Left kidney (tissue), 2 donors: ENCODE data around the gene XPNPEP2. TPM values are rescaled to one million over a fixed set of nuclear protein-coding genes. Genes with fewer than 3 reads are reported as not detected.
"Not testable (repeated sequence)": the region's sequence is repeated elsewhere in the genome, so short reads cannot be mapped to it uniquely, and the experiment has no call there.

Experiments
- DNase-seq: peaks from one replicate; pipeline ENCODE4 v3.0.0-alpha.2; 2013
- polyA plus RNA-seq: library from polyadenylated mRNA; unstranded; fragments of 120-200 nt; gene quantifications from one replicate; pipeline ENCODE4 v1.2.1, GENCODE V29; 2013; ENCODE audit not compliant: insufficient read length

Gene XPNPEP2
- polyA plus RNA-seq, 1 donor: 81.5 TPM

DNA sequence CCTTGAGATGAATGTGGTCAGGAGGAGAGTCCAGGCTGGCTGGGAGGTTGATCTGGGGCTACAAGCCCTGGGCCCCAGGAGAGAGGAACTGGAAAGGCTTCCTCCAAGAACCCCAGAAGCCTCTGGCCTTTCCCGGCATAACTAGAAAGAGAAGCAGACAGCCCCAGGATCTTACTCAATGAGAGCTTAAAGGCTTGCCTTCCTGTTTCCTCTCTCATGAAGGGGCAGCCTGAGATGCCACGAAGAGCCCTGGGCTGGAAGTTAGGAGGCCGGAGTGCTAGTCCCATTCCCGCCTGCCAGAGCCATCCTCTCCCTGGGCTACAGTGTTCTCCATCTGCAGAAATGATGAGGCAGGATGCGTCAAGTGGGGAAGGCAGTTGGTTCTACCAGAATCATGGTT, 20.1 kb upstream of the XPNPEP2 start:
- no peak for DNase-seq

DNA sequence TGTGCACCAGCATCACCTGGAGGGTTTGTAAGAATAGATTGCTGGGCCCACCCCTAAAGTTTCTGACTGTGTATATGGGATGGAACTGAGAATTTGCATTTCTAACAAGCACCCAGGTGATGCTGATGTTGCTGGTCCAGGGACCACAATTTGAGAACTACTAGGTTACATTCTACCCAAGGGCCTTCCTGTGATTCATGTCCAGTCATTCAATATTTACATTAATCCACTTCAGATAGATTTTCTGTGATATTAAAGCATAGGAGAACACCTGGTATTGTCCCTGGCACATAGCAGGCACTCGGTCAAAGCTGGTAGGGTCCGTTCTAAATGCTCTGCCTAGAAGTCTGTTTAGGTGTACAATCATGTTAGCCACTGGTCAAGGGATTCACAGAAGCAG, 19.5 kb upstream of the XPNPEP2 start:
- DNase-seq: no peak

DNA sequence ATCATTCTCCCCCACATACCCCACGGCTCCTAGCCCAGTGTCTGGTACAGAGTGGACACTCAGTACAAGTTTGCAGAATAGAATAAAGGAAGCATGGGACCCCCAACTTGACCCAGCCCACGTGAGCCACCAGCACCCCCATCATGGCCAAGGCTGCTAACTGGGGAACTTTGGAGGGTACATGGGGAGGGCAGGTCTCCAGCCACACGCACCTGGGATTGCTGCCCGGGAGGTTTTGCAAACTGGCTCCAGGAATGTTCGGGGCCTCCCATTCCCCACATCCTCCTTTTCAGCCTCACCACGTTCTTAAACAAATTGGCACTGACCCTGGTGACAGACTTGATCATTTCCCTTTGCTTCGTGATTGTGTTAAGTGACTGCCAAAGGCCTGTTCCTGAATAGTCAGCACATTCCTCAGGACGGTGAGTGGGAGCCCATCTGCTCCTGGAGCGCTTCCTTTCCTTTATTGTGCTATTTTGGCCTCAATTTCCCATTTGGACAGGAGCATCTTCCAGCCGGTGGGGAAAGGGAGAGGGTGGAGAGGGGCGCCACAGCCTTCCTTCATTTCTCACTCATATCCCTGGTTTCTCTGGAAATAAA, 18.7 kb upstream of the XPNPEP2 start:
- no peak for DNase-seq

DNA sequence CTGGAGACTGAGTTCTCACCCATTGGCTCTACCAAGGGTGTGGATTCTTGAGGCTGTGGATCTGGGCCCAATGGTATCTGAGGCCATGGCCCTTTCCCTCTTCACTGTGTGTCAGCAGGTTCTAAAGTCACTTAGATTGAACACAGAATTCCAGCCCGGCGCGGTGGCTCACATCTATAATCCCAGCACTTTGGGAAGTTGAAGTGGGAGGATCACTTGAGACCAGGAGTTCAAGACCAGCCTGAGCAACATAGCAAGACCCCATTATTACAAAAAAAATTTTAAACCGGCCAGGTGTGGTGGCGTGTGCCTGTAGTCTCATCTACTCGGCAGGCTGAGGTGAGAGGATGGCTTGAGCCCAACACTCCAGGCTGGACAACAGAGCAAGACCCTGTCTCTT, 18.0 kb upstream of the XPNPEP2 start:
- no peak for DNase-seq

DNA sequence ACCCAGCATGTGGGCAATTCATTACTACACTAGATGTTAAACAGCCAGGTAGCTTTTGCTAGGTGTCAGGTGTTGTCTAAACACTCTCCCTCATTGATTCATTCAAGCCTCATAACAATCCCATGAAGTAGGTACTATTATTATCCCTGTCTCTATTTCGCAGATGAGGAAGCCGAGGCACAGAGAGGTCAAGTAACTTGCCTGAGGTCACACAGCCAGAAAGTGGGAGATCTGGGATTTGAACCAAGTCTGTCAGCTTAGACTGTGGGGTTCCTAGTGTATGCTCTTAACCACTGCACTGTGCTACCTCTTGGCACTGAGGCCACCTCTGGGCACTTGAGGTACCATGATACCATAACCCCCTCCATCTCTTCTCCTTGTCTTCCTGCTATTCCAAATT, 17.4 kb upstream of the XPNPEP2 start:
- DNase-seq: no peak

DNA sequence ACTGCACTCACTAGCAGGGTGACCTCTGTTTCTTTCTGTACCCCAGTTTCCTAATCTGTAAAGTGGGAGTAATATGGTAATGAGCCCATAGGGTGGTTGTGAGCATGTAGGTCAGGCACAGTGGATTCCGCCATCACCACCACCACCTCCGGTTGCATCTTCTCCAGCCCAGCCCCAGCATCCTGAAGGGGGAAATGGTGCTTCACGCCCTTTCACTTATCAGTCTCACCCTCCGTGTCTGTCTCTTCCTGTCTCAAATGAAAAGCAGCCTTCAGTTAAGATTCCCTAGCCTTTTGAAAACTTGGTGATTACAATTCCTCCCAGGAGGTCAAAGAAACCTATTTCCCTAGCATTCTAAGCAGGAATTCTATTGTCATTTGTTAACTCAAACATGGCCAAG, 16.9 kb upstream of the XPNPEP2 start:
- DNase-seq: no peak

DNA sequence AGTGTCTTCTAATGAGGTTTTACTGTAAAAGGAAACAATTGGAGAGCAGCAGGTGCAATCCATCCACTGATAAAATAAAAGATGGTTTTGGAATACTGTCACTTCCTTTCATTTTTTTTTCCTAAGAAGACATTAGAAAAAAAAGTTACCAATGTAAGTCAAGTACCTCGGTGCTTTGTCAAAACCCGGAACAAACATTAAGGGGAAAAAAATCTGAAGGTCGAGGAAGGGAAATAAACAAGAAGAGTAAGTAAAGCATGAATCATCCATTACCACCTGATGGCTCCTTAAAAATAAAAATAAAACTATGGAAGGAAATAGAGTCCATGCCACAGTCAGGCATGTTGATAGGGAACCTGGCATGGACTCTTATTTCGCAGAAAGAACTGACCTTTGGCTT, 15.3 kb upstream of the XPNPEP2 start:
- no peak for DNase-seq

DNA sequence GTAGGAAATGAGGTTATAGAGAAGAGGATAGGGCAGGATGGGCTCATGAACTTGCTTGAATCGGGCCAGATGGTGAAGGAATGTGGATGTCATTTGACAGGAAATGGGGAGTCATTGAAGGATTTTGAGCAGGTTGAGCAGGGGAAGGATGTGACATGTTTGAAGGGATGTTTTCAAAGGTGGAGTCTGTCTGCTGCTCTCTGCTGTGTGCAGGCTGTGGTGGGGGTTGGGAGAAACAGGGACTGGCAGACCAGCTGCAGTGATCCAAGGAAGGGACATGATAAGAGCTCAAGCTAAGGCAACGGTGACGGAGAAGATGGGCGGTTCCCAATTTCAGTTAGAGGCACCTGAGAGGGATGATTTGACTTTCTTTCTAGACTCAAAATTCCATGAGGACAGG, 14.0 kb upstream of the XPNPEP2 start:
- DNase-seq: no peak

DNA sequence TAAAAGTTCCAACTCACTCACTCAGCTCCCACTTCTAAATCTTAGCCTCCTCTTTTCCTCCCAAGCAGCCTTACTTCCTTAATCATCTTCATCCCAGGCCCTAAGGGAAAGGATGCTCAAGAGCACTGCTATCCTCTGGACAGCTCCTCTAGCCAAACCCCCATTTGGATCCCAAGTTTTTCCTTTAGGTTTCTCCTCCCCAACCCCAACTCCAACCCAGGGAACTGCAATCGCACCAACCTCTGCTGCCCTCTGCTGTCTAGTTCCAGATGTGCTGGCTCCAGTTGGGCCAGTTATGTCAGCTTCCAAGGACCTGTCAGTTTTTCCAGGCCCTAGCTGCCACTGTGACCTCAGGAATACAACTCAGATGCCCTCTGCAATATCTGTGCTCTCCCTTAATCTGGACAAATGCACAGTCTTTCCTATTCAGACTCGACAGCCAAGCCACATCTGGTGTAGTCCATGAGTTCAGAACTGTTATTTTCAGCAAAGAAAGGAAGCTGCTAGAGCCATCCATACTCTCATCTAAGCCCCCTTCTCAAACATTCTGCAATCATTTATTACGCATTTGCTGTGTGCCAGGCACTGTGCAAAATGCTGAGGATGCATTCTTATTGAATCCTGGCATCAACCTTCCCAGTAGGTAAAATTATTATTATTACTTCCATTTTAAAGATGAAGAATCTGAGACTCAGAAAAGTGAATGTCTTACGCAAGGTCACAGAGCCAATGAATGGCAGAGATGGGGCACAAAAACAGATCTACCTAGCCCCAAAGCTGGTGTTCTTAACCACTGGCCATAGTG, 12.3 kb upstream of the XPNPEP2 start:
- peak; percentile 34 for DNase-seq

DNA sequence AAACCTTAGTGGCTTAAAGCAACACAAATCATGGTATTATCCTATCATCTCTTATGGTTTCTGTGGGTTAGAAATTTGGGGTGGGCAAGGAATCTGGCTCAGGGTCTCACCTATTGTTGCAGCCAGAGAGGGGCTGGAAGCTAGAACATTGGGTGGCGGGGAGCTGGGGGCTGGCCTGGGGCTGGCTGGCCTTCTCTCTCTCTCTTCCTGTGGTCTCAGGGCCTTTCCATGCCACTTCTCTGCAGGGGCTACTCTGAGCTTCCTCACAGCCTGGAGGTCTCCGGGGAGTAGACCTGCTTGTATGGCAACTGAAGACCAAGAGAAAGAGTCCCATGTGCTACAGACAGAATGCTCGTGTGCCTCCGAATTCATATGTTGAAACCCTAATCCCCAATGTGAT, 10.7 kb upstream of the XPNPEP2 start:
- no peak for DNase-seq

DNA sequence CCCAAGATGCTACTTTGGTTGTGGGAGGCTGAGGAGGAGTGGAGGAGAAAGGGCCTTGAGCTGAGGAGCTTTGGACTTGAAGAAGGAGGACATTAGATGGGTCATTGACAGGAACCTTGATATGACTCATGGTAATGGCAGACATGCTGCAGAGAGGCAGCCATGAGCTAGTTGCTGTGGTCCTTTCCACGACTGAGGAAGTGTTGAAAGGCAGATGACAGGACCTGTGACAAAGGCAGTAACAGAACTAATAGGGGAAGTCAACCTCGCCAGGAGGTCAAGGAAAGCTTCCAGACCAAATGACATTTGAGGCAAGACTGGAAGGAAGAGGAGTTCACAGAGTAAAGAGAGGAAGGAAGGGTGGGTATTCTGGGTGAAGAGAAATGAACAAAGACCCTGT, 7.6 kb upstream of the XPNPEP2 start:
- no peak for DNase-seq

DNA sequence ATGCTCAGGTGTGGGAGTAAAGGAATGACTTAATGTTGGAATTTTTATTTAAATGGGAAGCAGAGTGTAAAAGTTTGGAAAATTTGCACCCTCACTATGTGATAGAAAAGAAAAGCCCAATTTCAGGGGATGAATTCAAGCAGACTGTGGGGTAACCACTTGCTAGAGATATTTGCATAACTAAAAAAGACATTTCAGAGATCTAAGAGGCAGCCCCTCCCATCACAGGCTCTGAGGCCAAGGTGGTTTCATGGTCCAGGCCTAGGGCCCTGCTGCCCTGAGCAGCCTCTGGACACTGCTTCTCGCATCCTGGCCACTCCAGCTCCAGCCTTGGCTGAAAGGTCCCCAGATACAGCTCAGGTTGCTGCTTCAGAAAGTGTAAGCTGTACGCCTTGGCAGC, 5.9 kb upstream of the XPNPEP2 start:
- DNase-seq: no peak

DNA sequence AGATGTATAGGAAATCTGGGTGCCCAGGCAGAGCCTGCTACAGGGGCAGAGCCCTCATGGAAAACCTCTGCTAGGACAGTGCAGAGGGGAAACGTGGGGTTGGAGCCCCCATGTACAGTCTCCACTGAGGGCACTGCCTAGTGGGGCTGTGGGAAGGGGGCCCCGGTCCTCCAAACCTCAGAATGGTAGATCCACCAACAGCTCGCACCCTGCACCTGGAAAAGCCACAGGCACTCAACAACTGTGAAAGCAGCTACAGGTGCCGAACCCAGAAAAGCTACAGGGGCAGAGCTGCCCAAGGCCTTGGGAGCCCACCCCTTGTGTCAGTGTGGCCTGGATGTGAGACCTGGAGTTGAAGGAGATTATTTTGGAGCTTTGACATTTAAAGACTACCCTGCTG, 5.4 kb upstream of the XPNPEP2 start:
- no peak for DNase-seq

DNA sequence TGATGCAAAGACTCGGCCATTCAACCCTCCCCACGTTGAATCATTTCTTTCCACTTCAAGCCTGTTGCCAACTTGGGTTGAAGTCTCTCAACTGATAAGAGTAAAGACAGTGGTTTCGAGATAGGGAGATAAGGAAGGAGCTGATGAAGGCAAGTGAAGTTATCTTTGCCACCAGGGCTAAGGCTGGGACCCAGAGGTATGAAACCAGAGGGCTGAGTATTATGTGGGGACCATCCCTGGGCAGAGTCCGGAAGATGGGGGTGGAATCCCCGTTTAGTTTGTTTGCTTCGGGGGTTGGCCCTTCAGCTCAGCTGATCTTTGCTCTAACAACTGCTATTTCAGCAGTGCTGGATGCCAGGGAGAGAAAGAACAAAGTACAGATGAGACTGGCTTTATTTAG, 2.3 kb upstream of the XPNPEP2 start:
- DNase-seq: no peak

DNA sequence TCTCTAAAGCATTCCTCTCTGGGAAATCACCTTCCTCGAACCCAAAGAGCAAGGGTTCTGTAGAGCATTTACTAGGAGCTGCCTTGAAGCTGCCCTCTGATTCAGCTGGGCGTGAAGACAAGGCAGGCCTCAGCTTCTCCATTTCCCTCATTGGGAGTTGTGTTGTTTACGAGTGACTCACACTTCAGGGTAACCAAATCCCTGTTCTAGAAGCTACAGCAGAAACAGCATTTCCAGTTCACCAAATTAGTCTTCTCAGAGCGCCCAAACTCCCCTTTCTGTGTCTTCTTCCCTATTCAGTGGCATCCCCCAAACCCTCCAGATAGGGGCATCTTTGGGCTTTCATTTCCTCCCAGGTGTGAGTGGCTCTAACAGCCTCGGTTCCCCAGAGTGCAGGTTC, 863 bp upstream of the XPNPEP2 start:
- no peak for DNase-seq

DNA sequence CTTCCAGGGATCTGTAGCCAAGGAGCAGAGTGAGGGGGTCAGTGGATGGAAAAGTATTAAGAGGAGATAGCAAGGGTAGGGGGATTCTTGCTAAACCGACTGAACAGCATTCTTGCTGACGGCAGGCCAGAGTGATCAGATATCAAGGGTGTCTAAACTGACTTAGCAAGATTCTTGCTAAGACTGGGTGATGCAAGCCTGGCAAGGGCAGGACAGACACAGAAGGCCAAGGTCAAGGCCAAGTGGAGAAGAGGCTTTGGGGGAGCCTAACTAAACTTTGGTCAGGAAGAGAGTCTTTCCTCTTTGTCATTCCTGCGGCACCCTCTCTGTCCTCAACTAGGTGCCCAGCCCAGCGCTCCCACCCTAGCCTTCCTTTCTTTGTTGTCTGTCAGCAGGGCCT, 799 bp downstream of the XPNPEP2 start:
- no peak for DNase-seq

DNA sequence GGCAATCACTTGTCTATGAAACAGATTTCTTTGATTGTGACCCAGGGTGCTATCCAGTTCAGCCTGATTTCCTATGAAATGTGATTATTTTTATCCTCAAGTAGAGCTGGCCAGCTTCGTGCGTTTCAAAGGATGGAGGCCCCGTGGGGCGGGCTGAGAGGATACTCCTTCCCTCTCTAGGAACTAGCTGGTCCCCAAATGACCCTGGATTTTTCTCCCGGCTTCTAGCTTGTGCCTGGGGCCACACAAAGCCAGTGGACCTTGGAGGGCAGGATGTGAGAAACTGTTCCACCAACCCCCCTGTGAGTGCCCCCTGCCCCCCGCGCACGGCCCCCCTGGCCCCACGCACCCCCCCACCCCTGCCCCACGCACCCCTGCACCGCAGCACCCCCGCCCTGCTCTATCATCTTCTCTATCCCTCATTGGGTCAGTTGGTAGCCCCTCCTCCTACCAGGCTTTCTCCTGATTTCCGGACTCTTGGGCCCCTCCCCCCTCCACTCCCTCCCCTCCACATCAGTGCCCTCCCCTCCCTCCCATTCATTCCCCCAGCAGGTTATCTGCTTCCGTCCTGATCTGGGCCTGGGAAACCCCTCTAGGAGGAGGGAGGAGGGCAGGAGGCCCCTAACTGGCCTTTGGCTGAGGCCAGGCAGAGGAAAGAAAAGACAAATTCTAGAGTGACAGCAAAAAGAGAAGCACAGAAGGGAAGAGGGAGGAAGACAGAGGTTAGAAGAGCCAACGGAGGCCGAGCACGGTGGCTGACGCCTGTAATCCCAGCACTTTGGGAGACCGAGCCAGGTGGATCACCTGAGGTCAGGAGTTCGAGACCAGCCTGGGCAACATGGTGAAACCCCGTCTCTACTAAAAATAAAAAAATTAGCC, 3.3 kb downstream of the XPNPEP2 start:
- DNase-seq: no peak

DNA sequence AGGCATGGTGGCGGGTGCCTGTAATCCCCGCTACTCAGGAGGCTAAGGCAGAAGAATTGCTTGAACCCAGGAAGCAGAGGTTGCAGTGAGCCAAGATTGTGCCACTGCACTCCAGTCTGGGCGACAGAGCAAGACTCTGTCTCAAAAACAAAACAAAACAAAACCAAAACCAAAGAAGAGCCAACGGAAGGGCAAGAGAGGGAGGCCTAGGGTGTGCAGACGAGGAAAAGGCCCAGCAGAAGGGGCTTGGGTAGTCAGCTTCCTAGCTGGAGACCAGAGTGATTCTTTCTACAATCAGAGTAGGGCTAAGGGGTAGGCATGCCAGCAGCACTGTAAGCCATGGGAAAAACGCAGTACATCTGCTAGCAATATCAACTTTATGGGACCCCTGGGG, 4.0 kb downstream of the XPNPEP2 start:
- DNase-seq: not testable (repeated sequence)

DNA sequence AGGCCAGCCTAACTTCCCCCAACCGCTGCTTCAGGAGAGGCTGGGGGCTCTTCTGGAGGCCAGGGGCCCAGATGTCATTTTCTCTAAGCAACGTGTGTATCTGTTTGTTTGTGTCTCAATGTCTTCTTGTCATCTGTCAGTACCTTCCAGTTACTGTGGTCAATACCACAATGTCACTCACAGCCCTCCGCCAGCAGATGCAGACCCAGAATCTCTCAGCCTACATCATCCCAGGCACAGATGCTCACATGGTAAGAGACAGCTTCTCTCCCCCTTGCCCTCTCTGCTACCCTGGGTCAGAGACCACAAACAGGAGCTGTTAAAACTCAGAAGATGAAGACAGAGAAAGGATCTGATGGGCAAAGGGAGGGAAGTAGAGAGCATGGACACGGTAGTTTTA, 5.0 kb downstream of the XPNPEP2 start:
- DNase-seq: no peak

DNA sequence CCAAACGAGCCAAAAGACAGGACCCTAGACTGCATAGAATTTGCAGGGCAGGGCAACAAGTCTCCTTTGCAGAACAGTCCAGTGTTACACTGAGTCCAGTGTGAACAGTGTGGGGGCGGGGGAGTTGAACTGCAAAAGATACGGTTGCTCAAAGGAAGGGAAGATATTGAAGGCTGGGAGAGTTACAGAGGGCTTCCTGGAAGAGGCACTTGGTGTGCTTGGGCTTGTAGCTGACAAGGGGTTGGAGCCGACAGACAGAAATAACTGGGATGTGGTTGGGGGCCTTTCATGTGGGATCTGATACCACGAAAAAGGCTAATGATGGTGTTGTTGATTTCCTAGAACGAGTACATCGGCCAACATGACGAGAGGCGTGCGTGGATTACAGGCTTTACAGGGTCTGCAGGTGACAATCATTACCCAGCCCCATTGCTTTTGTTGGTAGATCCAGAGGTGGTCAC, 6.1 kb downstream of the XPNPEP2 start:
- DNase-seq: no peak

DNA sequence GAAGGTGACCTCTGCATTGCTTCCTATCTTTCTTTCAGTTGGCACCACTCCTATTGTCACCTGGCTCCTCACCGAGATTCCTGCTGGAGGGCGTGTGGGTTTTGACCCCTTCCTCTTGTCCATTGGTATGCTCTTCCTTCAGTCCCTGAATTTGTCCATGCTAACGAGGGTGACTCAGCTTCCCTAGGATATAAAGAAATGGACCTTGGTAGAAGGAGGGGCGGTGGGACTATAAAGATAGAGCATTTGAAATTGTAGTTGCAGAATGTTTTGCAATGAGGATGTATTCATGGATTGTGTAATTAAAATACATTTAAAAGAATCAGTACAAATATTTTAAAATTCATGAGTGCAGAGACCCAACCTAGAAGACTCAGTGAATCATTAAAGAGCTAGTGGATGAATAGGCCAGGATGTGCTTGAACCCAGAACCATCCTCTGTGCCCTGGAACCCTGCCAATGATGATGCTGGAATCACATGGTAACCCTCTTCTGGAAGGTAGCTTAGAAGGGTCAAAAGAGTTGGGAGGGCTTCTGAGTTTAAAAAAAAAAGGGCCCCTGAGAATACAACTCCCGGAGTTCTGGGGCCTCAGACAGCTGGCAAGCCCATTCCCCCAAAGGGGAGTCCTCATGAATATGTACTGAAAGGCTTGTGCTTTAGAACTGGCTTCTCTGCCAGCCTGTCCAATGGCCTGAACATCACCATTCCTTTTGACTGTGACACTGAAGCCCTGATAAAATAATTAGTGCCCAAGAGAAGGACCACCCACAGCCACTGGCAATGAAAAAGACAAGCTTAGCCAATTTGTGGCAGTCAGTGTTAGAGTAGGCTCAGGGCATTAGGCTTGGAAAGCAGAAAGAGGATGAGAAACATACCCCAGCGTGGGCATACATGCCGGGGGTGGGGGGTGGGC, 8.0 kb downstream of the XPNPEP2 start:
- DNase-seq: no peak

DNA sequence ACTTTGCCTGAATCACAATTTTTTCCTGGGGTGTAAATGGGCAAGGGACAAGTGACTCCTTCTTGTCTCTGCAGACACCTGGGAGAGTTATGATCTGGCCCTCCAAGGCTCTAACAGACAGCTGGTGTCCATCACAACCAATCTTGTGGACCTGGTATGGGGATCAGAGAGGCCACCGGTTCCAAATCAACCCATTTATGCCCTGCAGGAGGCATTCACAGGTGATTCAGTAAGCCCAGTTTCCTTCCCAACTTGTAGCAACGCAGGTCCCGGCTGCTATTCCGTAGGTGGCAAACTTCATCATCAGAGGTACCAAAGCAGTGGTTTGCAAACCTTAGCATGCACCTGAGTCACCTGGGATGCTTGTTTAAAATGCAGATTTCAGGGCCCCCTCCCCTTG, 8.8 kb downstream of the XPNPEP2 start:
- DNase-seq: no peak
